Upper lobe of left lung (tissue), 6 donors: ENCODE data around the gene ELOVL5. TPM values are rescaled to one million over a fixed set of nuclear protein-coding genes. Genes with fewer than 3 reads are reported as not detected.

Experiments used
- ATAC-seq, 2 donors: fragments of 200-7000 bp; cut with Tn5 transposase; one replicate each; pipeline ENCODE4 v1.9.1; 2022; ENCODE audit warnings: mild to moderate bottlenecking in 2 of 2, moderate library complexity in 2 of 2; ENCODE audit not compliant: low FRiP score in 2 of 2
- DNase-seq, 2 donors: peaks; one replicate each; pipeline ENCODE4 v3.0.0-alpha.2; 2019 to 2020
- H3K27ac ChIP-seq, 4 donors: fragments of 200-600 bp; sonication (generic); one replicate each; pipeline ENCODE4 v1.5.1; 2016 to 2019
- H3K27me3 ChIP-seq, 4 donors: fragments of 200-600 bp; sonication (generic); one replicate each; pipeline ENCODE4 v1.5.1; 2017 to 2019
- H3K36me3 ChIP-seq, 4 donors: fragments of 200-600 bp; sonication (generic); one replicate each; pipeline ENCODE4 v1.5.1; 2016 to 2019
- H3K4me1 ChIP-seq, 4 donors: fragments of 200-600 bp; sonication (generic); one replicate each; pipeline ENCODE4 v1.5.1; 2018 to 2019
- H3K4me3 ChIP-seq, 4 donors: fragments of 200-600 bp; sonication (generic); one replicate each; pipeline ENCODE4 v1.5.1; 2017 to 2019; ENCODE audit warnings: mild to moderate bottlenecking in 2 of 4, moderate library complexity in 1 of 4
- H3K9me3 ChIP-seq, 4 donors: fragments of 200-600 bp; sonication (generic); one replicate each; pipeline ENCODE4 v1.5.1; 2018 to 2019
- CTCF ChIP-seq, 6 experiments: fragments of 450-650 bp in 4 of 6; fragments of 200-600 bp in 2 of 6; sonication (generic) in 2 of 6; IDR thresholded peaks; one replicate each; pipeline ENCODE4 v1.5.1; 2016 to 2019; ENCODE audit warnings: antibody characterized with exemption in 6 of 6
- EP300 ChIP-seq, 4 donors: sonication (generic); formaldehyde crosslinking; IDR thresholded peaks; one replicate each; pipeline ENCODE4 v1.5.1; 2017; ENCODE audit warnings: antibody characterized with exemption in 4 of 4, control low read depth in 2 of 4
- POLR2A ChIP-seq, 4 donors: fragments of 450-650 bp; IDR thresholded peaks; one replicate each; pipeline ENCODE4 v1.5.1; 2016 to 2017; ENCODE audit warnings: antibody characterized with exemption in 4 of 4, mild to moderate bottlenecking in 2 of 4
- POLR2AphosphoS5 ChIP-seq, 2 donors: sonication (generic); formaldehyde crosslinking; IDR thresholded peaks; one replicate each; pipeline ENCODE4 v1.5.1; 2017; ENCODE audit warnings: antibody characterized with exemption in 2 of 2
- WGBS, 2 donors: methylation state at CpG; one replicate each; pipeline ENCODE4 v1.1.5; 2017 to 2018; 5-methylcytosine and 5-hydroxymethylcytosine counted together
- total RNA-seq, 6 donors: library from RNA; depleted of rRNA in 4 of 6; stranded (reverse); fragments of >200 nt in 4 of 6; gene quantifications; one replicate each; pipeline versions ENCODE4 v1.1.0 to v1.2.1, GENCODE V29; 2016 to 2021
- donor health status: DM: no; HTN: no; CAD: no; lungs with moderate emphysema.
- donor health status: DM: no; HTN: yes; CAD: no; lungs with severe emphysema.

The ELOVL5 gene
- total RNA-seq, 6 donors from 2014 or later = 67.1 to 132 (median 81.2) TPM

- DNase-seq = peak in 1 of 2 donors; percentile 44
- Histone ChIP-seq H3K36me3 (no peaks in the 10 kb centered on the region), H3K27ac (peak overlapping the region in 1 of 4 donors; percentile 52), H3K4me3 (no peak overlapping the region), H3K27me3 (no peaks in the 10 kb centered on the region), H3K4me1 (peaks cover 0 to 7% (median 0%) of the 10 kb centered on the region in 4 donors), H3K9me3 (no peaks in the 10 kb centered on the region)
- ATAC-seq = peak in 1 of 2 donors; percentile 55
- TF ChIP-seq EP300 (IDR thresholded peaks at IDR 0.05) (no peak), POLR2A (IDR thresholded peaks at IDR 0.05) (no peak), POLR2AphosphoS5 (IDR thresholded peaks at IDR 0.05) (no peak), CTCF (IDR thresholded peaks at IDR 0.05) (no peak)
- WGBS, 2 donors = 78 to 79% methylated on average over 2 of the region's 2 CpGs
Observed at GRCh38 chr6:53240761-53241160, 108.0 kb downstream of the ELOVL5 start.

GRCh38 chr6:53240139-53240538, 108.6 kb downstream of the ELOVL5 start:
- Histone ChIP-seq H3K36me3 (no peaks in the 10 kb centered on the region), H3K4me3 (no peak overlapping the region), H3K27me3 (no peaks in the 10 kb centered on the region), H3K4me1 (peaks cover 0 to 4% (median 0%) of the 10 kb centered on the region in 4 donors), H3K27ac (no peak overlapping the region), H3K9me3 (no peaks in the 10 kb centered on the region)
- no peak for ATAC-seq
- no peak for DNase-seq
- TF ChIP-seq POLR2A (IDR thresholded peaks at IDR 0.05) (no peak), POLR2AphosphoS5 (IDR thresholded peaks at IDR 0.05) (no peak), EP300 (IDR thresholded peaks at IDR 0.05) (no peak), CTCF (IDR thresholded peaks at IDR 0.05) (no peak)
- WGBS, 2 donors = 100% methylated on average over 3 of the region's 3 CpGs

- 97 to 98% methylated on average over 3 of the region's 3 CpGs for WGBS, 2 donors
Observed at GRCh38 chr6:53239526-53239925, 109.2 kb downstream of the ELOVL5 start.

GRCh38 chr6:53238311-53238710, 110.4 kb downstream of the ELOVL5 start:
- no peak for ATAC-seq
- peaks cover 0 to 4% (median 0%) of the 10 kb centered on the region in 4 donors for H3K4me1 ChIP-seq
- no peak for TF ChIP-seq POLR2A (IDR thresholded peaks at IDR 0.05)
- TF ChIP-seq EP300 (IDR thresholded peaks at IDR 0.05) = no peak
- no peak for TF ChIP-seq POLR2AphosphoS5 (IDR thresholded peaks at IDR 0.05)
- TF ChIP-seq CTCF (IDR thresholded peaks at IDR 0.05) = no peak
- 85 to 87% methylated on average over 3 of the region's 3 CpGs for WGBS, 2 donors
- no peak overlapping the region for H3K4me3 ChIP-seq
- no peaks in the 10 kb centered on the region for H3K9me3 ChIP-seq
- no peak for DNase-seq
- H3K27ac ChIP-seq = no peak overlapping the region
- no peaks in the 10 kb centered on the region for H3K27me3 ChIP-seq
- no peaks in the 10 kb centered on the region for H3K36me3 ChIP-seq

More at GRCh38 chr6:53239526-53239925, 109.2 kb downstream of the ELOVL5 start:
- Histone ChIP-seq H3K4me1 (peaks cover 0 to 4% (median 0%) of the 10 kb centered on the region in 4 donors), H3K27me3 (no peaks in the 10 kb centered on the region), H3K4me3 (no peak overlapping the region), H3K27ac (no peak overlapping the region), H3K36me3 (no peaks in the 10 kb centered on the region), H3K9me3 (no peaks in the 10 kb centered on the region)
- no peak for DNase-seq
- no peak for TF ChIP-seq POLR2A (IDR thresholded peaks at IDR 0.05)
- TF ChIP-seq POLR2AphosphoS5 (IDR thresholded peaks at IDR 0.05) = no peak
- no peak for TF ChIP-seq CTCF (IDR thresholded peaks at IDR 0.05)
- TF ChIP-seq EP300 (IDR thresholded peaks at IDR 0.05) = no peak
- ATAC-seq = no peak

- peaks cover 0 to 2% (median 0%) of the 10 kb centered on the region in 4 donors for H3K4me1 ChIP-seq
- H3K36me3 ChIP-seq = no peaks in the 10 kb centered on the region
- no peaks in the 10 kb centered on the region for H3K9me3 ChIP-seq
- no peak for TF ChIP-seq POLR2A (IDR thresholded peaks at IDR 0.05)
- H3K27ac ChIP-seq = no peak overlapping the region
- no peak overlapping the region for H3K4me3 ChIP-seq
- 64 to 76% methylated on average over 3 of the region's 3 CpGs for WGBS, 2 donors
- ATAC-seq = no peak
- DNase-seq = no peak
- no peaks in the 10 kb centered on the region for H3K27me3 ChIP-seq
Observed at GRCh38 chr6:53236241-53236640, 112.5 kb downstream of the ELOVL5 start.
